ENCODE measurements around the gene AR.

DNA sequence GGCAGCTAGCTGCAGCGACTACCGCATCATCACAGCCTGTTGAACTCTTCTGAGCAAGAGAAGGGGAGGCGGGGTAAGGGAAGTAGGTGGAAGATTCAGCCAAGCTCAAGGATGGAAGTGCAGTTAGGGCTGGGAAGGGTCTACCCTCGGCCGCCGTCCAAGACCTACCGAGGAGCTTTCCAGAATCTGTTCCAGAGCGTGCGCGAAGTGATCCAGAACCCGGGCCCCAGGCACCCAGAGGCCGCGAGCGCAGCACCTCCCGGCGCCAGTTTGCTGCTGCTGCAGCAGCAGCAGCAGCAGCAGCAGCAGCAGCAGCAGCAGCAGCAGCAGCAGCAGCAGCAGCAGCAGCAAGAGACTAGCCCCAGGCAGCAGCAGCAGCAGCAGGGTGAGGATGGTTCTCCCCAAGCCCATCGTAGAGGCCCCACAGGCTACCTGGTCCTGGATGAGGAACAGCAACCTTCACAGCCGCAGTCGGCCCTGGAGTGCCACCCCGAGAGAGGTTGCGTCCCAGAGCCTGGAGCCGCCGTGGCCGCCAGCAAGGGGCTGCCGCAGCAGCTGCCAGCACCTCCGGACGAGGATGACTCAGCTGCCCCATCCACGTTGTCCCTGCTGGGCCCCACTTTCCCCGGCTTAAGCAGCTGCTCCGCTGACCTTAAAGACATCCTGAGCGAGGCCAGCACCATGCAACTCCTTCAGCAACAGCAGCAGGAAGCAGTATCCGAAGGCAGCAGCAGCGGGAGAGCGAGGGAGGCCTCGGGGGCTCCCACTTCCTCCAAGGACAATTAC is 1.4 kb downstream of the AR start:
- TF ChIP-seq POLR2A (IDR thresholded peaks at IDR 0.05) (no peak), POLR2AphosphoS5 (IDR thresholded peaks at IDR 0.05) (no peak), EP300 (IDR thresholded peaks at IDR 0.05) (no peak)
- TF ChIP-seq, protein P1, sequence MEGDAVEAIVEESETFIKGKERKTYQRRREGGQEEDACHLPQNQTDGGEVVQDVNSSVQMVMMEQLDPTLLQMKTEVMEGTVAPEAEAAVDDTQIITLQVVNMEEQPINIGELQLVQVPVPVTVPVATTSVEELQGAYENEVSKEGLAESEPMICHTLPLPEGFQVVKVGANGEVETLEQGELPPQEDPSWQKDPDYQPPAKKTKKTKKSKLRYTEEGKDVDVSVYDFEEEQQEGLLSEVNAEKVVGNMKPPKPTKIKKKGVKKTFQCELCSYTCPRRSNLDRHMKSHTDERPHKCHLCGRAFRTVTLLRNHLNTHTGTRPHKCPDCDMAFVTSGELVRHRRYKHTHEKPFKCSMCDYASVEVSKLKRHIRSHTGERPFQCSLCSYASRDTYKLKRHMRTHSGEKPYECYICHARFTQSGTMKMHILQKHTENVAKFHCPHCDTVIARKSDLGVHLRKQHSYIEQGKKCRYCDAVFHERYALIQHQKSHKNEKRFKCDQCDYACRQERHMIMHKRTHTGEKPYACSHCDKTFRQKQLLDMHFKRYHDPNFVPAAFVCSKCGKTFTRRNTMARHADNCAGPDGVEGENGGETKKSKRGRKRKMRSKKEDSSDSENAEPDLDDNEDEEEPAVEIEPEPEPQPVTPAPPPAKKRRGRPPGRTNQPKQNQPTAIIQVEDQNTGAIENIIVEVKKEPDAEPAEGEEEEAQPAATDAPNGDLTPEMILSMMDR (IDR thresholded peaks at IDR 0.05) = no peak

Data from suprapubic skin (tissue), 4 donors.